GF-D8 (cell line): ENCODE data around the gene ERC2.

Experiments used
- DNase-seq: peaks from one replicate; lab custom pipeline; 2025; lab: John Stamatoyannopoulos, UW

Gene ERC2

GRCh38 chr3:55923626-55924025 is 544.6 kb downstream of the ERC2 start:
- DNase-seq = no peak

DNA sequence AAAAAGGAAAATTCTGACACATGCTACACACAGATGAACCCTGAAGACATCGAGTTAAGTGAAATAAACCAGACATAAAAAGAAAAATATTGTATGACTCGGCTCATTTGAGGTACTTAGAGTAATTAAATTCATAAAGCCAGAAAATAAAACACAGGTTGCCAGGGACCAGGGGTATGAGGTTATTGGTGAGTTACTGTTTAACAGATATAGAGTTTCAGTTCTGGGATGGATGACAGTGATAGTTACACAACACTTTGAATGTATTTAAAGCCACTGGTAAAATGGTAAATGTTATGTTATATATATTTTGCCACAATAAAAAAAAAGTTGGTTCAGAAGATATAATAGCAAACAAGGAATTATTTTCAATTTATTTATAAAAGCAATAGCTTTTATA is 545.1 kb downstream of the ERC2 start:
- DNase-seq = no peak

- no peak for DNase-seq
Observed at GRCh38 chr3:55912880-55913279, 555.4 kb downstream of the ERC2 start.

- DNase-seq = no peak
Observed at GRCh38 chr3:55911266-55911665, 557.0 kb downstream of the ERC2 start.

GRCh38 chr3:55910543-55910942 is 557.7 kb downstream of the ERC2 start:
- DNase-seq = no peak

DNA sequence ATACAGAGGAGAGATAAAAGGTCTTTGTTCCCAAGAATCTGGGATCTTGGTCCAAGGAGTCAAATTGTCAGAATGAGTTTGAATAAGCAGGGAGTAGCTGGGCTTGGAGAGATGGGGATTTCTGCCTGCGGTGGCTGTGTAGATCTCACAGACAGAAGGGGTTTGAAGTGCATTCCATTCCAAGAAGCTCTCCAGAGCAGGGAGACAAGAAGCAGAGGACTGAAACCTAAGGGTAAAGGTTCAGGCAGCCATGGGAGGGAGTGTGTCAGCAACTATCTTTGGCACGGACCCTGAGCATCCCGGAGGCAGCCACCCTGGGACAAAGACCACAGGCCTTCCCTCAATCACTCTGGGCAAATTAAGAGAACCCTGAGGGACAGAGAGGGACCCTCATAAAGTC is 558.9 kb downstream of the ERC2 start:
- no peak for DNase-seq

DNA sequence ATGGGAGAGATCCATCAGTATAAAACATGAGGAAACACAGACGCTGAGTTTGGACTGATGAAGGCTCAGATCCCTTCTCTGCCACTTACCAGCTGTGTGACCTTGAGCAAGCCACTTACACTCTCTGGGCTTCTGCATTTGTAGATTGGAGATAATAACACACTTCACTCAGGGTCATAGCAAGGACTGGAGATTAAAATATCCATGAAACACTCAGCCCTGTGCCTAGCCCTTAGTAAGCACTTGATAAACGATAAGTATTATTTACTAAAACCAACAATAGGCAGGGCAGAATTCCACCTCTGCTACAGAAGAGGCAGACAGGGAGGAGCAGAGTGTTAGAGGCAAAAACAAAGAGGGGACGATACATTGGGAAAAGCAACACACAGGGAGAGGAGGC is 560.7 kb downstream of the ERC2 start:
- no peak for DNase-seq

GRCh38 chr3:55906896-55907295 is 561.4 kb downstream of the ERC2 start:
- no peak for DNase-seq

- no peak for DNase-seq
Observed at GRCh38 chr3:55904716-55905115, 563.6 kb downstream of the ERC2 start.

DNA sequence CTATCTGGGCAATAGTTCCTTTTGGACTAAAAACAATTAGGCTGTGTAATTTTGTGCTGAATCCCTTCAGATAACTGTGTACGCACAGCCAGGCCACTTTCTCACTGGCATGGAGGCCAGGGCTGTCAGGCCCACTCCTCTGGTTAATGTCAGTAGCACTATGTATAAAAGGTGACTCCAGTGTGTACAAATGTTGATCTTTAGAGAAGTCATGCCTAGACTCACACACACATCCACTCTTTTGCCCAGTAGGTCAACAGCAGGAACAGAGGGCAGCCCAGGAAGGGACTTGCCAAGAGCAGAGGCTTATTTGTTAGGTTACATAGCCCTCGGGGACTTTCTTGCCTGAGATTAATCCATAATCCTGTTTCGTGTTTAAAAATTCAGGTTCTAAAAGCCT is 564.6 kb downstream of the ERC2 start:
- DNase-seq = no peak

DNA sequence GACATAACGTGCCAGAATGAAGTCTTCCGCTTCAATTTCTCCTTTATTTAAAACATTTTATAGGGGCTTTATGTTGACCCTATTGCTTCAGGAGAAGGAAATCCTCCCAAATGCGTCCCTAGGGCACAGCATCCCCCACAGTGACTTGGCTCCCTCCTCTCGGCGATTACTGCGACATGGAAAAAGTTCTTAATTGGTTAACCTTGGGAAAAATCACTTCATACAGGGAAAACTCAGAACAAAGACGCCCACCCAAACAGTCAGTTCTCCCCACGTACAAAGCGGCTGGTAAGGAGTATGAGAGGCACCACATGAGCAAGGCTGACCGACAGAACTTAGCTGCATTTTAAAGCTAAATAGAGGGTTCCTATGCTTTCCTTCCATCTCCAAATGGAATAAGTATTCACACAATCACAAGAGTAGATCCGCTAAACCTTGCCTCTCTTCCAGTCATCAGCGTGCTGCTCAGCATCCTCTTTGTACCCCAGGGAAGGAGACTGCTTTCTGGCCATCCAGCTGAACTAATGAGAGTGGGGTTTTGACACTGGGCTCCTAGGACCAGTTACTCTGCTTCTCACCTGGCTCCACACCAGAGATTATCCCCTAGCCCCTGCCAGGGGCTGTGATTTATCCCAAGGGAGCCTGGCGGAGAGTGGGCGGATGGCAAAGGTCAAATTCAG is 565.9 kb downstream of the ERC2 start:
- no peak for DNase-seq

DNA sequence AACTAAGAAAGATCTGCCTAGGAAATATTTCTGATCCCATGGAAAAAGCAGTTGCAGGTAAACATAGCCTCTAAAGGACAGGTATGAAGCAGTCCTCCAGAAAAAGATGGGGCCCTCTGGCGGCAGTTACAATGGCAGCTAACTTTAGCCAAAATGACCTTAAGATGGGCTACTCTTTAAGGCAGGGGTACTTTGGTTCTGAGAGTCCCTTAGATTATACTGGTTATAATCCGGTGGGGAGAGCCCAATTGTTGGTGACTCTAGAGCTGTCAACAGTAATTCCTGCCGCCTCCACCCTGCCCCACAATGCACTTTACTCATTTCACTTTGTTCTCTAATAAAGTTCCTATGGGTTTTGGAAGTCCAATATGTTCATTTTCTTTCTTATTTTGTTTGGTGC is 568.4 kb downstream of the ERC2 start:
- DNase-seq = no peak

- DNase-seq = no peak
Observed at GRCh38 chr3:55897573-55898224, 570.6 kb downstream of the ERC2 start.

- DNase-seq = no peak
Observed at GRCh38 chr3:55895897-55896566, 572.2 kb downstream of the ERC2 start.

DNA sequence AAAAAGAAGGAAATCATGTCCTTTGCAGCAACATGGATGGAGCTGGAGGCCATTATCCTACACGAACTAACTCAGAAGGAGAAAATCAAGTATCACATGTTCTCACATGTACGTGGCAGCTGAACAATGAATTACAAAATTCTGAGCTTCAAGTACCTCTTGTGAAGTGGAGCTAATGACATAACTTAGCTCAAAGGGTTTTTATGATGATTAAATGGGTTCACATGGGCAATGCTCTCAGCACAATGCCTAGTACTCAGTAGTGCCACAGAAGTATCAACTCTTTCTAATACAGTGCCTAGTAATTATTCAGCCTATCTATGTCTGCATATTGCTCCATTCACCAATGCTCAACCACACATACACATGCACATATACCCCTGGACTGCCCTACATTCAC is 573.7 kb downstream of the ERC2 start:
- DNase-seq = no peak

DNA sequence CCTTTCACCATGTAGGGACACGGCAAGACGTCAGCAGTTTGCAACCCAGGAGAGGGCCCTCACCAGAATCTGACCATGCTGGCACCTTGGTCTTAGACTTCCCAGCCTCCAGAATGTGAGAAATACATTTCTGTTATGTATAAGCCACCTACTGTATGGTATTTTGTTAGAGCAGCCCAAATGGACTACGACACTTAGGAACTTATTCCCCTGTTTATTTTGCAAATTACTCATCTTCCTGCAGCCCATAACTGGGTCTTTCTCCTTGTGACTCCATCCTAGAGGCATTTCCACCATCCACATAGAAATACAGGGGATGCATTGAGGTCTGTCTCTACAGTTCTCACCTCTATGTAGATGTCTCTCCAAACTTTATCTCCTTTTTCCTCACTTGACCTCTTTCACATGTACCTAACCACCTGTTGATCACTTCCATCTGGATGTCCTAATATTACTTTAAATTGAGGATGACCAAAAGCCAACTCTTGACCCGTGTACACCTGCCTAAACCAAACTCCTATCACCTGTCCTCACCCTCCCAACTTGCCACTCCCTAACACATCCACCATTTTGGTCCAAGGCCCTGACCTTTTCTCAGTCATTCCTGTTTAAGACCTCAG is 575.1 kb downstream of the ERC2 start:
- no peak for DNase-seq

DNA sequence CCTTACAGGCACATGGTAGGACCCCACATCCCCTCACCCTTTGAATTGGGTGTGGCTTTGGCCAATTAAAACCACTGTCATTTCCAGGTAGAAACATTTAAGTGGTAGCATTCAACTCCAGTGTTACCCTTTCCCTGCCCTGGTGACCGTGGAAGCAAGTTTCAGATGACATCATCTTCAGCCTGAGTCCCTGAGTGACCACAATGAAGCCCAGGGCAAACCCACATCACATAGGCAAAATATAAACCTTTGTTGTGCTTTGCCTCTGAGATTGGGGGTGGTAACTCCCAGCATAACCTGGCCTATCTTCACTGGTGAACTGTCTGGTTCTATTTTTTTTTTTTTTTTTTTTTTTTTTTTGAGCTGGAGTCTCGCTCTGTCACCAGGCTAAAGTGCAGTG is 577.2 kb downstream of the ERC2 start:
- DNase-seq = no peak

- no peak for DNase-seq
Observed at GRCh38 chr3:55888282-55888885, 579.9 kb downstream of the ERC2 start.

DNA sequence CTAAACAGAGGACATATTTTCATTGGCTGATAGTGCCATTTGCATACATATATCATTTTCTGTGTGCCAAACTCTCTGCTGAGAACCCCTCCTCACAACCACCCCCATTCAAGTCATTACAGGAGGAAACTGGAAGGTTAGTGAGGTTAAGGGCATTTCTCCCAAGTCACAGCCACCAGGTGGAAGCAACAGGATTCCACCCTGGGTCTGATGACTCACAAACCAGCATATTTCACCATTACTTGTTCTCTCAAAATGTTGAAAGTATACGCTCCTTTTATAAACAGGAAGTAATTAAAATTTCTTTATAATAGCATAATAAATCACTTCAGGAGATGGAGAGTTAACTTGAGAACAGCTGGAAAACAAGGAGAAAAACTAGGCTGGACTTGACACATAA is 582.5 kb downstream of the ERC2 start:
- no peak for DNase-seq

DNA sequence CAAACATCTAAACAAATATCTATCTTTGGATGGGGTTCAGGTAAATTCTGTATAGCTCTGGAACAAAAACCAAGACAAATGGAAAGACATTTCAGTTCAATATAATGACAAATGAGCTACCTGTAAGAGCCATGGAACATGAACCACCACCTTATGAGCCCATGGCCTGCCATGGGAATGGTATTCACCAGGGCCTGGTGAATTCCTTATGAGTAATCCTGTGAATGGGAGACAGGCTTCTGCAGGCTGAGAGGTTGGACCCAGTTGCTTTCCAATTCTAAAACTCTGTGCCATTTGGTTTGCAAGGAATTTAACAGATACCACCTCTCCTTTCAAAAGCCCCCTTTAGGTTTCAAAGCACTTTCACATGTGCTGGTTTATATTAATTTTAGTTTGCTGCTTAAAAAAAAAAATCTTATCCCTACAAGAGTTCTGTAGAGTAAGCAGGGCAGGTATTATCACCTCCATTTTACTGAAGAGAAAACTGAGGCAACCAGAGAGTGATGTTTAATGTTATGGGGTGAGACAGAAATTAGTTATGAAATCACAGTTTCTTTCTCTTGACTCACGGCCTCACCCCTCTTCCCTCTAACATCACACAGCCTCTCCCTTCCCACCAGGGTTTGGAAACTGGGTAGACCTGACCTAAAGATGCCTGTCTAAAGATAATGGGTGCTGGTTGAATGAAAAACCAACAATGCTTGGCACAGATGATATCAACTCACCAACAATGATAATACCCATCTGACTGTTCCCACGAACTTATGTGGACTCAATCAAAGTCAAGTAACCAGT is 583.6 kb downstream of the ERC2 start:
- no peak for DNase-seq

- no peak for DNase-seq
Observed at GRCh38 chr3:55884066-55884465, 584.2 kb downstream of the ERC2 start.

GRCh38 chr3:55882006-55882405 is 586.3 kb downstream of the ERC2 start:
- DNase-seq = no peak
